Upper lobe of left lung (tissue), 4 donors: ENCODE results near the gene INPP4B.

Source experiments
- CTCF ChIP-seq, 6 experiments: fragments of 450-650 bp in 4 of 6; fragments of 200-600 bp in 2 of 6; sonication (generic) in 2 of 6; IDR thresholded peaks; one replicate each; pipeline ENCODE4 v1.5.1; 2016 to 2019; ENCODE audit warnings: antibody characterized with exemption in 6 of 6
- EP300 ChIP-seq, 4 donors: sonication (generic); formaldehyde crosslinking; IDR thresholded peaks; one replicate each; pipeline ENCODE4 v1.5.1; 2017; ENCODE audit warnings: antibody characterized with exemption in 4 of 4, control low read depth in 2 of 4
- POLR2A ChIP-seq, 4 donors: fragments of 450-650 bp; IDR thresholded peaks; one replicate each; pipeline ENCODE4 v1.5.1; 2016 to 2017; ENCODE audit warnings: antibody characterized with exemption in 4 of 4, mild to moderate bottlenecking in 2 of 4

GRCh38 chr4:142414366-142414990 is 431.6 kb downstream of the INPP4B start:
- no peak for TF ChIP-seq POLR2A (IDR thresholded peaks at IDR 0.05)
- TF ChIP-seq CTCF (IDR thresholded peaks at IDR 0.05) = no peak
- no peak for TF ChIP-seq EP300 (IDR thresholded peaks at IDR 0.05)
